ENCODE data around the gene RFX2.
"Not testable (repeated sequence)": the region's sequence is repeated elsewhere in the genome, so short reads cannot be mapped to it uniquely, and the experiment has no call there.

RFX2 gene

DNA sequence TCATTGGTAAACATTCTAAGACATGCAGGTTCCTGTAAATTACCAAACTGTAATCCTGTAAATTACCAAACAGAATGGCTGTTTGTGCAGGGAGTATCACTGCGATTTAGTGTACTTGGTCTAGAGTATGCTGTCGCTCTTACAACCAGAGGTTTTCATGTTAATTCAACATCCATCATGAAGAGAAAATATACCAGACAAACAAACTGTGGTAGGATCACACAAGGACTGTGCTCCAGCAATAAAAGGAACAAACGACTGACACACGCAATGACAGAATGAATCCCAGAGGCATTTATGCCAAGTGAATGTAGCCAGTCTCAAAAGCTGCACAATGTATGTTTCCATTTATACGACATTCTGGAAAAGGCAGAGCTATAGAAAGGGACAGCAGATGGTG lies 31.2 kb downstream of the RFX2 start:
- H3K9me3 ChIP-seq (ENCODE audit: control insufficient read depth, low read length), result no peaks in the 10 kb centered on the region
- no peak for DNase-seq
- H3K4me1 ChIP-seq (ENCODE audit: control insufficient read depth, insufficient read depth, low read length, poor library complexity, severe bottlenecking), result no peaks in the 10 kb centered on the region
- no peaks in the 10 kb centered on the region for H3K36me3 ChIP-seq (ENCODE audit: control insufficient read depth, insufficient read depth, low read length)
- no peaks in the 10 kb centered on the region for H3K27me3 ChIP-seq (replicated peaks; ENCODE audit: control insufficient read depth, insufficient read depth, low read length, poor library complexity, severe bottlenecking)
- no peak overlapping the region for H3K4me3 ChIP-seq (ENCODE audit: insufficient read depth, low read depth, low read length, poor library complexity, severe bottlenecking)
- H3K27ac ChIP-seq (ENCODE audit: insufficient read depth, low read length, poor library complexity, severe bottlenecking), result no peak overlapping the region

DNA sequence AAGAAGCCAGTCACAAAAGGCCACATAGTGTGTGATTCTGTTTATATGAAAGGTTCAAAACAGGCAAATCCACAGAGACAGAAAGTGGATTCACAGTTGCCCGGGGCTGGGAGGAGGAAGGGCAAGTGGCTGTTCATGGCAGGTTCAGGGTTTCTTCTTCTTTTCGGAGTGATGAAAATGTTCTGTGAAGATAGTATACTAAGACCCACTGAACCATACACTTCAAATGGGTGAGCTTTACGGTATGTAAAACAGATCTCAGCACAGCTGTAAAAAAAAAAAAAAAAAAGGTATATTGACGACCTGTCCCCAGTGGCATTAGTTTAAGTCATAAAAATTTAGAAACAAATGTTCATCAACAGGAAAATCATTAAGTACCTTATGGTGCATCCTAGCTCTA lies 32.2 kb downstream of the RFX2 start:
- Histone ChIP-seq H3K27me3 (replicated peaks; ENCODE audit: control insufficient read depth, insufficient read depth, low read length, poor library complexity, severe bottlenecking) (no peaks in the 10 kb centered on the region), H3K4me1 (ENCODE audit: control insufficient read depth, insufficient read depth, low read length, poor library complexity, severe bottlenecking) (no peaks in the 10 kb centered on the region), H3K27ac (ENCODE audit: insufficient read depth, low read length, poor library complexity, severe bottlenecking) (no peak overlapping the region), H3K36me3 (ENCODE audit: control insufficient read depth, insufficient read depth, low read length) (no peaks in the 10 kb centered on the region), H3K9me3 (ENCODE audit: control insufficient read depth, low read length) (no peaks in the 10 kb centered on the region), H3K4me3 (ENCODE audit: insufficient read depth, low read depth, low read length, poor library complexity, severe bottlenecking) (no peak overlapping the region)
- DNase-seq, result no peak

DNA sequence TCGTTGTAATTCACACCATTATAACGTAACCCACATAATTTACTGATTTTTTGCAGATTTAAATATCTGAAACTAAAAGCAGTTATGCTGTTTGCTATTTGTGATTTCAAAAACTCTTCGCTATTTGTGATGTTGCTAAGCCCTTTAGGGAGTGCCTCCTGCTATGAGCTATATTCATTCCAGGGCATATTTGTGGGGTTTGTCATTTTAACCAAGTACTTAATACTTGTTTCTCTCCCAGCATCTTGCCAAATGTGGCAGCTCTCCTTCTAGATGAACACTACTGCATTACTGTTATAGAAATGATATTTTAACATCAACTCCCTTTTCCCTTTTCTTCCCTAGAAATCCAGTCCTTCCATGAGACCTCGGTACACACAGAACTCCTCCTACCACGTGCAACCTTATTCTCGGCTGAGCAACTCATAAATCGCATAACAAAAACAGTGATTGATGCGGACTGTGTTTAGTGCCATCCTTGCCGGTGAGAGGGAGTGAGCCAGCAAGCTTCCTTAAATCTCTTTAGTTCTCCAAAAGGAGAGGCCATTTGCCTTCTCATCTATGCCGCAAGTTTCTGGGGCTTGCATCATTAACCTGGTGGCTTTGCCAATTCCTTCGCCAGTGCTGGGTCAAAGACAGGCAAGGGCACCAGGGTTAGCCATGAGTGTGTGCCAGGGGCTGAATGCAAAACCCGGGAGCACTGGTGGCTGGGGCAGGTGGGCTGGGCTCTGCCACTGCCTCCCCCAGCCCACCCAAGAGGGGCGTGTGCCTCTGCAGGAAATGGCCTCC lies 33.4 kb downstream of the RFX2 start:
- Histone ChIP-seq H3K4me3 (ENCODE audit: insufficient read depth, low read depth, low read length, poor library complexity, severe bottlenecking) (no peak overlapping the region), H3K27ac (ENCODE audit: insufficient read depth, low read length, poor library complexity, severe bottlenecking) (no peak overlapping the region)
- DNase-seq, result no peak

DNA sequence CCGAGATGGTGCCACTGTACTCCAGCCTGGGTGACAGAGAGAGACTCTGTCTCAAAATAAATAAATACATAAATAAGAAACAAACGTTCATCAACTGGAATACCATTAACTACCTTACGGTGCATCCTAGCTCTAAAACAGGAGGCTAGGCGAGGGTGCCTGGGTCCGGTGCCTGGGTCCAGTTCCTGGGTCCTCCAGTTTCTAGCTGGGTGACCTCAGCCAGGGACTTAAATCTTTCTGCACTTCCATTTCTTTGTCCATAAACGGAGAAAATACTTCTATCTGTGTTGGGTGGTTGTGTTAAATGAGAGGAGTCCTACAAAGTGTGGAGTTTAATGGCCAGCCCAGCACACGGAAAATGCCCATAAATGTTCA lies 34.0 kb downstream of the RFX2 start:
- no peaks in the 10 kb centered on the region for H3K4me1 ChIP-seq (ENCODE audit: control insufficient read depth, insufficient read depth, low read length, poor library complexity, severe bottlenecking)
- no peak overlapping the region for H3K4me3 ChIP-seq (ENCODE audit: insufficient read depth, low read depth, low read length, poor library complexity, severe bottlenecking)
- H3K9me3 ChIP-seq (ENCODE audit: control insufficient read depth, low read length), result no peaks in the 10 kb centered on the region
- no peak overlapping the region for H3K27ac ChIP-seq (ENCODE audit: insufficient read depth, low read length, poor library complexity, severe bottlenecking)
- no peaks in the 10 kb centered on the region for H3K27me3 ChIP-seq (replicated peaks; ENCODE audit: control insufficient read depth, insufficient read depth, low read length, poor library complexity, severe bottlenecking)
- no peak for DNase-seq
- no peaks in the 10 kb centered on the region for H3K36me3 ChIP-seq (ENCODE audit: control insufficient read depth, insufficient read depth, low read length)

More for the DNA sequence above, 33.4 kb downstream of the RFX2 start:
- Histone ChIP-seq H3K9me3 (ENCODE audit: control insufficient read depth, low read length) (no peaks in the 10 kb centered on the region), H3K4me1 (ENCODE audit: control insufficient read depth, insufficient read depth, low read length, poor library complexity, severe bottlenecking) (no peaks in the 10 kb centered on the region), H3K36me3 (ENCODE audit: control insufficient read depth, insufficient read depth, low read length) (no peaks in the 10 kb centered on the region), H3K27me3 (replicated peaks; ENCODE audit: control insufficient read depth, insufficient read depth, low read length, poor library complexity, severe bottlenecking) (no peaks in the 10 kb centered on the region)

DNA sequence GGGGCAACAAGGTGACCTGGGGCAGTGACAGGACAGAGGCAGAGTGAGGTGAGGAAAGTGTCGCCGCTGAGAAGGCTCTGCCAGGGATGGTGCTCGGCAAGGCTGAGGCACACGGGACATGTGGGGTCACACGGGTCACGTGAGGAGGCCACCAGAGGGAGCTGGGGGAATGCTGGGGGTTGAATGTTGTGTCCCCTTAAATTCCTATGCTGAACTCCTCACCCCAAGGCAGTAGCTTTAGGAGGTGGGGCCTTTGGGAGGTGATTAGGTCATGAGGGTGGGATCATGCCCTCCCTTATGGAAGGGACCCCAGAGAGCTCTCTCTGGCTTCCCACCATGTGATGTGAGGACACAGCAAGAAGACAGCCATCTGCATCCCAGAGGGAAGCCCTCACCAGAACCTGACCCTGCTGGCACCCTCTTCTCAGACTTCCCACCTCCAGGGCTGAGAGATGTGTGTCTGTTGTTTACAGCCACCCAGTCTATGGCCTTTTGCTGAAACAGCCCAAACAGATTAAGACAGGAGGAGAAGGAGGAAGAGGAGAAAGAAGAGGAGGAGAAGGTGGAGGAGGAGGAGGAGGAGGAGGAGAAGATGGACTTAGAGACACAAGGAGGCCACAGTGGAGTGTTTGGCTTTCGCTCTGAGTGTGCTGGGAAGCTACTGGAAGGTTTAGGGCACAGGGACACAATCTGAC lies 35.4 kb downstream of the RFX2 start:
- H3K27me3 ChIP-seq (replicated peaks; ENCODE audit: control insufficient read depth, insufficient read depth, low read length, poor library complexity, severe bottlenecking), result no peaks in the 10 kb centered on the region
- no peak overlapping the region for H3K4me3 ChIP-seq (ENCODE audit: insufficient read depth, low read depth, low read length, poor library complexity, severe bottlenecking)
- H3K27ac ChIP-seq (ENCODE audit: insufficient read depth, low read length, poor library complexity, severe bottlenecking), result no peak overlapping the region
- no peaks in the 10 kb centered on the region for H3K36me3 ChIP-seq (ENCODE audit: control insufficient read depth, insufficient read depth, low read length)
- DNase-seq, result no peak
- no peaks in the 10 kb centered on the region for H3K4me1 ChIP-seq (ENCODE audit: control insufficient read depth, insufficient read depth, low read length, poor library complexity, severe bottlenecking)
- no peaks in the 10 kb centered on the region for H3K9me3 ChIP-seq (ENCODE audit: control insufficient read depth, low read length)

DNA sequence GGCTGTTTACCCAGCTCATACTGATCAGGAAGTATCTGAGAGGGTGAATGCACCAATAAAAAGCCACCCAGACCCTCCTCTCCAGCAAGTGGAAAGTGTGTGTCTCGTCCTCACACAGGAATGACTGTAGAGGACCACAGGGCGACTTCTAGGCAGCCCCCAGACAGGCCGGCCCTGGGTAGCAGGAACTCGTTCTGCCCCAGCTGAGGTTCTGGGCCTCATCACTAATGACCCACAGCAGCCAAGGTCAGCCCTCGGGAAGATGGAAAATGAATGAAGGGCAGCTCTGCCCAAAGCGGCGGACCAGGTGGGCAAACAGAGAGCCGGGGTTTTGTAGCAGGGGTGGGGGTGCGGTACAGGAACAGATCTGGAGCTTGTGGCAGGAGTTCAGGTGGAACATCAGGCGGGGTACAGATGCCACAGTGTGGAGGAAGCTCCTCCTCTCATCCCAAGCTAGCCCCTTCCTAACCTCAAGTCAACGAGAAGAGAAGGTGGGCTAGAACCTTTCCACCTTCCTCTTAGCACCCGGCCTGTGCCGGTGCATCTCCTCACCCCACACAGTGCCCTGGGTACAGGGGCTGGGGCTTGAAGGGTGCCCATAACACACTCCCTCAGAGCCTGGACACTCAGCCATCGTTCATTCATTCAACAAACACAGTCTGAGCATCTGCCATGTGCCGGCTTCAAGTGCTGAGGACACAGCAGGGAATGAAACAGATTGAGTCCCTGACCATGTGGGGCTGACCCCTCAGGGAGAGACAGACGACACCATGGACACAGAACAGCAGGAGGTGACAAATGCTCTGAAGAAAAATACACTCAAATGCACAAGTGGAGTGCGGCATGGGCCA lies 36.2 kb downstream of the RFX2 start:
- H3K27me3 ChIP-seq (replicated peaks; ENCODE audit: control insufficient read depth, insufficient read depth, low read length, poor library complexity, severe bottlenecking), result no peaks in the 10 kb centered on the region
- no peak overlapping the region for H3K27ac ChIP-seq (ENCODE audit: insufficient read depth, low read length, poor library complexity, severe bottlenecking)
- H3K9me3 ChIP-seq (ENCODE audit: control insufficient read depth, low read length), result no peaks in the 10 kb centered on the region
- H3K36me3 ChIP-seq (ENCODE audit: control insufficient read depth, insufficient read depth, low read length), result no peaks in the 10 kb centered on the region
- H3K4me3 ChIP-seq (ENCODE audit: insufficient read depth, low read depth, low read length, poor library complexity, severe bottlenecking), result no peak overlapping the region
- no peak for DNase-seq
- H3K4me1 ChIP-seq (ENCODE audit: control insufficient read depth, insufficient read depth, low read length, poor library complexity, severe bottlenecking), result no peaks in the 10 kb centered on the region

DNA sequence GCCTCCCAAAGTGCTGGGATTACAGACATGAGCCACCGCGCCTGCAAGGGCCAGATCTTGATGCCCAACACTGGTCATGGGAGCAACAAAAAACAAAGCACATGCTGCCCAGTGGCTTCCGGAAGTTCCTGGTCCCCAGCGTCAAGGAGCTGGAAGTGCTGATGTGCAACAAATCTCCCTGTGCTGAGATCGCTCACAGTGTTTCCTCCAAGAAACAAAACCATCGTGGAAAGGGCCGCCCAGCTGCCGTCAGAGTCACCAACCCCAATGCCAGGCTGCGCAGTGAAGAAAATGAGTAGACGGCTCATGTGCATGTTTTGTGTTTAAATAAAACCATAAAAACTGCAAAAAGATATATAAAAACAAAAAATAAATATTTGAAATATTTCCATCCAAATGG lies 37.1 kb downstream of the RFX2 start:
- H3K36me3 ChIP-seq (ENCODE audit: control insufficient read depth, insufficient read depth, low read length); DNase-seq; H3K4me1 ChIP-seq (ENCODE audit: control insufficient read depth, insufficient read depth, low read length, poor library complexity, severe bottlenecking); H3K9me3 ChIP-seq (ENCODE audit: control insufficient read depth, low read length); H3K4me3 ChIP-seq (ENCODE audit: insufficient read depth, low read depth, low read length, poor library complexity, severe bottlenecking); H3K27me3 ChIP-seq (replicated peaks; ENCODE audit: control insufficient read depth, insufficient read depth, low read length, poor library complexity, severe bottlenecking); H3K27ac ChIP-seq (ENCODE audit: insufficient read depth, low read length, poor library complexity, severe bottlenecking): not testable (repeated sequence)

DNA sequence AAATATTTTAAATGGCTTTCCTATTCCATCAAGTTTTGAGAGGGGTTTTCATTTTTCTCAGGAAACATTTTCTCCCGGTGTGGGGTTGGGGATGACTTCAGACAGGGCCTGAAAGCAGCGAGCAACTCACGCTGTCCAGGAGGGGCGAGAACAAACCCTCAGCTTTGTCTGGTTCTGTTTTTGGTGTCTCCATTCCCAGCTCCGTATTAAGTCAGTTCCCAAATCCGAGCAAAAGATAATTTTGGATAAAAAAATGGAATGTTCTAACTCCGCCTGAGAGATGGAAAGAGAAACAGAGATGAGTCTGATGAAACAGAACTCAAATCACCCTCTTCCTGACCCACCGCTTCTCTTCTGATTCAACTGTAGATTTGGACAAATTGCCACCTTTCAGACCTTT lies 38.4 kb downstream of the RFX2 start:
- peaks cover 8% of the 10 kb centered on the region for H3K4me1 ChIP-seq (ENCODE audit: control insufficient read depth, insufficient read depth, low read length, poor library complexity, severe bottlenecking)
- no peaks in the 10 kb centered on the region for H3K36me3 ChIP-seq (ENCODE audit: control insufficient read depth, insufficient read depth, low read length)
- DNase-seq, result no peak

DNA sequence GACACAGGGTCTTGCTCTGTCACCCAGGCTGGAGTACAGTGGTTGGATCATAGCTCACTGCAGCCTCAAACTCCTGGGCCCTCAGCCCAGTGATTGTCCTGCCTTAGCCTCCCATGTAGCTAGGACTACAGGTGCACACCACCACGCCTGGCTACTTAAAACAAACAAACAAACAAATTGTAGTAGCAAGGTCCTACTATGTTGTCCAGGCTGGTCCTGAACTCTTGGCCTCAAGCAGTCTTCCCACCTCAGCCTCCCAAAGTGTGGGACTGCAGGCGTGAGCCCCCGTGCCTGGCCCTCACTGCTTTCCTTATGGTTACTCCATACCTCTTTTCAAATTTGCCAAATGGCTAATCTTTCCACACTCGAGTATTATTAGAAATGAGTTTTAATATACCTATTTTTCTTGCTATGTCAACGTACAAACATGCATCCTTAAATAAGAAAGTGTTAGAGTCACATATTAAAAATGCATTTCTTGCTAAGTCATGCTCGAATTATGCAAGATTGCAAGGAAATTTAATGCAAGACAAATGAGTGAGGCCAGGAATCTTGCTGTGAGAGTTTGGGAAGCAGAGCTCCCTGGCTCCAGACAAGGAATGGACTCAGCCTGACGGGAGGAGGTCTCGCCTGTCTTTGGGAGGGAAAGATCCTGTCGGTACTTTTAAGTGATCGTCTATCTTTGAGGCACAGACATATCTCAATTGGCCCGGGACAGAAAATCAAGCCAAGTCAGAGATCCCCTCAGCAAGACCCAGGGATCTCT lies 39.4 kb downstream of the RFX2 start:
- H3K36me3 ChIP-seq (ENCODE audit: control insufficient read depth, insufficient read depth, low read length), result no peaks in the 10 kb centered on the region
- no peak for DNase-seq

More for the DNA sequence above, 38.4 kb downstream of the RFX2 start:
- H3K27me3 ChIP-seq (replicated peaks; ENCODE audit: control insufficient read depth, insufficient read depth, low read length, poor library complexity, severe bottlenecking), result no peaks in the 10 kb centered on the region
- no peak overlapping the region for H3K4me3 ChIP-seq (ENCODE audit: insufficient read depth, low read depth, low read length, poor library complexity, severe bottlenecking)
- no peak overlapping the region for H3K27ac ChIP-seq (ENCODE audit: insufficient read depth, low read length, poor library complexity, severe bottlenecking)
- no peaks in the 10 kb centered on the region for H3K9me3 ChIP-seq (ENCODE audit: control insufficient read depth, low read length)

More for the DNA sequence above, 39.4 kb downstream of the RFX2 start:
- Histone ChIP-seq H3K4me1 (ENCODE audit: control insufficient read depth, insufficient read depth, low read length, poor library complexity, severe bottlenecking) (peaks cover 17% of the 10 kb centered on the region), H3K27me3 (replicated peaks; ENCODE audit: control insufficient read depth, insufficient read depth, low read length, poor library complexity, severe bottlenecking) (no peaks in the 10 kb centered on the region), H3K4me3 (ENCODE audit: insufficient read depth, low read depth, low read length, poor library complexity, severe bottlenecking) (no peak overlapping the region), H3K9me3 (ENCODE audit: control insufficient read depth, low read length) (no peaks in the 10 kb centered on the region), H3K27ac (ENCODE audit: insufficient read depth, low read length, poor library complexity, severe bottlenecking) (no peak overlapping the region)

Data from effector memory CD4-positive, alpha-beta T cell (primary cell).